HepG2 (cell line): ENCODE measurements around the gene ACSS1. TPM values are rescaled to one million over a fixed set of nuclear protein-coding genes. Genes with fewer than 3 reads are reported as not detected.

ENCODE experiments used
- CEBPZ ChIP-seq: IDR thresholded peaks from 2 replicates; pipeline ENCODE4 v1.6.1; 2012; ENCODE audit warnings: low read length, improper control_type of control experiment
- PRDM15 ChIP-seq: sonication (generic); formaldehyde crosslinking; IDR thresholded peaks from 2 replicates; pipeline ENCODE4 v1.4.0; 2020; ENCODE audit warnings: missing genetic modification reagents
- SOX13 ChIP-seq, 3 experiments: fragments of 450-650 bp in 1 of 3; sonication (generic) in 1 of 3; formaldehyde crosslinking in 1 of 3; IDR thresholded peaks in 2 of 3; conservative IDR thresholded peaks in 1 of 3; 2 replicates each; pipeline versions ENCODE4 v1.5.0 to v1.6.1; 2016 to 2020; ENCODE audit warnings: antibody characterized with exemption in 1 of 3, mild to moderate bottlenecking in 1 of 3, missing compliant biosample characterization in 1 of 3, missing genetic modification reagents in 1 of 3, moderate library complexity in 1 of 3
- SOX5 ChIP-seq: IDR thresholded peaks from 2 replicates; pipeline ENCODE4 v1.6.1; 2016; ENCODE audit warnings: borderline replicate concordance
- ZNF205 ChIP-seq: IDR thresholded peaks from 2 replicates; pipeline ENCODE4 v1.6.1; 2018; ENCODE audit warnings: missing biosample characterization, missing genetic modification reagents
- ZNF512B ChIP-seq: sonication (generic); formaldehyde crosslinking; IDR thresholded peaks from 2 replicates; pipeline ENCODE4 v1.5.1; 2020; ENCODE audit warnings: missing genetic modification reagents, mild to moderate bottlenecking, borderline replicate concordance
- polyA plus RNA-seq, 8 experiments: library from polyadenylated mRNA; depleted of rRNA in 3 of 8; stranded (reverse) in 7 of 8; unstranded in 1 of 8; fragments of >200 nt; fragmentation: Illumina TruSeq in 4 of 8; extraction: Trizol in 4 of 8; gene quantifications; 2 replicates each; pipeline versions ENCODE4 v1.2.1 to v1.2.3, GENCODE V29; 2011 to 2016; ENCODE audit warnings: low read depth in 4 of 8, missing spikeins in 1 of 8, mixed read lengths in 1 of 8; ENCODE audit not compliant: insufficient read depth in 1 of 8
- total RNA-seq, 5 experiments: library from RNA; depleted of rRNA; stranded (reverse); fragments of >200 nt; fragmentation: Illumina TruSeq; extraction: Trizol; gene quantifications; 2 replicates each; pipeline ENCODE4 v1.2.3, GENCODE V29; 2016; ENCODE audit warnings: low read depth in 1 of 5
- TF ChIP-seq, protein P1 (sequence below): IDR thresholded peaks from 2 replicates; pipeline ENCODE4 v1.4.0; 2020; ENCODE audit warnings: mild to moderate bottlenecking, missing genetic modification reagents

ACSS1 gene
- total and polyA plus RNA-seq, 2 of the 13 experiments (the other 11 are each of a cell fraction or from before 2014, with no cell fraction given): 15.2 to 41.6 TPM

DNA sequence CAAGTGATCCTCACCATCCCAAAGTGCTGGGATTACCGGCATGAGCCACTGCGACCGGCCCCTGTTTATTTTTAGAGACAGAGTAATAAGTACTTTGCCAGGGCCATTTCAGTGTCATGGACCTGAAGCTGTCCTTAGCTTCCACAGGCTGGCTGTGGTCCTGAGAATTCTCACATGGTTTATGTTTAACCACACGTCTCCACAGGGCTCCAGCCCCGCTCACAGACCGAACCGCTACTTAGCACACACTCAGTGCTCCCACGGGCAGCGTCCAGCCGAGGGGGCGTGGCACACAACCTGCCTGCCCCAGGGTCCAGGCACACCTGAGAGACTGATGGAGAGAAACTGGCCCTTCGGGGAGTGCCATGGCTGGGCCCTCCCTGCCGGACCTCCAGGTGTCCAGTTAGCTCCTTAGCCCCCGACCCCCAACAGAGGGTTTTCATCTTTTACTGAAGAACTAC, 11.7 kb downstream of the ACSS1 start (continued):
- TF ChIP-seq PRDM15 (CRISPR knock-in tag): peak; percentile 68; the same call in 1 of the 2 replicates
- peak; percentile 100 for TF ChIP-seq ZNF205 (CRISPR knock-in tag)
- TF ChIP-seq, protein P1, sequence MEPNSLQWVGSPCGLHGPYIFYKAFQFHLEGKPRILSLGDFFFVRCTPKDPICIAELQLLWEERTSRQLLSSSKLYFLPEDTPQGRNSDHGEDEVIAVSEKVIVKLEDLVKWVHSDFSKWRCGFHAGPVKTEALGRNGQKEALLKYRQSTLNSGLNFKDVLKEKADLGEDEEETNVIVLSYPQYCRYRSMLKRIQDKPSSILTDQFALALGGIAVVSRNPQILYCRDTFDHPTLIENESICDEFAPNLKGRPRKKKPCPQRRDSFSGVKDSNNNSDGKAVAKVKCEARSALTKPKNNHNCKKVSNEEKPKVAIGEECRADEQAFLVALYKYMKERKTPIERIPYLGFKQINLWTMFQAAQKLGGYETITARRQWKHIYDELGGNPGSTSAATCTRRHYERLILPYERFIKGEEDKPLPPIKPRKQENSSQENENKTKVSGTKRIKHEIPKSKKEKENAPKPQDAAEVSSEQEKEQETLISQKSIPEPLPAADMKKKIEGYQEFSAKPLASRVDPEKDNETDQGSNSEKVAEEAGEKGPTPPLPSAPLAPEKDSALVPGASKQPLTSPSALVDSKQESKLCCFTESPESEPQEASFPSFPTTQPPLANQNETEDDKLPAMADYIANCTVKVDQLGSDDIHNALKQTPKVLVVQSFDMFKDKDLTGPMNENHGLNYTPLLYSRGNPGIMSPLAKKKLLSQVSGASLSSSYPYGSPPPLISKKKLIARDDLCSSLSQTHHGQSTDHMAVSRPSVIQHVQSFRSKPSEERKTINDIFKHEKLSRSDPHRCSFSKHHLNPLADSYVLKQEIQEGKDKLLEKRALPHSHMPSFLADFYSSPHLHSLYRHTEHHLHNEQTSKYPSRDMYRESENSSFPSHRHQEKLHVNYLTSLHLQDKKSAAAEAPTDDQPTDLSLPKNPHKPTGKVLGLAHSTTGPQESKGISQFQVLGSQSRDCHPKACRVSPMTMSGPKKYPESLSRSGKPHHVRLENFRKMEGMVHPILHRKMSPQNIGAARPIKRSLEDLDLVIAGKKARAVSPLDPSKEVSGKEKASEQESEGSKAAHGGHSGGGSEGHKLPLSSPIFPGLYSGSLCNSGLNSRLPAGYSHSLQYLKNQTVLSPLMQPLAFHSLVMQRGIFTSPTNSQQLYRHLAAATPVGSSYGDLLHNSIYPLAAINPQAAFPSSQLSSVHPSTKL (CRISPR knock-in tag): 0 out of 2 replicates have a peak, but pooled peaks have one; percentile 17
- TF ChIP-seq CEBPZ: no peak
- TF ChIP-seq ZNF512B (CRISPR knock-in tag): no peak
- TF ChIP-seq SOX5 (CRISPR knock-in tag): 0 out of 2 replicates have a peak, but pooled peaks have one; percentile 19
- TF ChIP-seq SOX13 (IDR thresholded peaks at IDR 0.05): no peak
- no peak for TF ChIP-seq SOX13 (CRISPR knock-in tag; conservative IDR thresholded peaks at IDR 0.05 in 1 of 2, IDR thresholded peaks at IDR 0.05 in 1 of 2)
